K562 (cell line): ENCODE data around the gene POLR1H. TPM values are rescaled to one million over a fixed set of nuclear protein-coding genes. Genes with fewer than 3 reads are reported as not detected.

Experiments
- BRD9 ChIP-seq: fragments of 450-650 bp; IDR thresholded peaks from 2 replicates; pipeline ENCODE4 v1.6.1; 2018; ENCODE audit warnings: low read depth; ENCODE audit not compliant: partially characterized antibody
- CBX8 ChIP-seq: fragments of 200-600 bp; sonication (generic); IDR thresholded peaks from 2 replicates; pipeline ENCODE4 v1.6.1; 2012; ENCODE audit warnings: borderline replicate concordance, mixed run types, low read depth, mild to moderate bottlenecking, moderate library complexity, mixed read lengths, low read length, control low read depth, inconsistent platforms; ENCODE audit not compliant: poor library complexity, severe bottlenecking; ENCODE audit errors: extremely low read depth
- CHCHD3 ChIP-seq: fragments of 250-450 bp; sonication (Bioruptor Pico); IDR thresholded peaks from 2 replicates; pipeline ENCODE4 v2.1.2; 2022; ENCODE audit warnings: mild to moderate bottlenecking
- ELF1 ChIP-seq: fragments of 200-800 bp; sonication (Bioruptor generic); IDR thresholded peaks from 2 replicates; pipeline ENCODE4 v1.6.1; 2016; ENCODE audit warnings: missing genetic modification characterization, missing compliant biosample characterization
- GABPA ChIP-seq: fragments of 200-800 bp; sonication (Bioruptor generic); conservative IDR thresholded peaks from 2 replicates; pipeline ENCODE4 v1.6.1; 2016; ENCODE audit warnings: low read depth, missing genetic modification characterization, missing compliant biosample characterization
- GTF2A2 ChIP-seq: IDR thresholded peaks from 2 replicates; pipeline ENCODE4 v1.6.1; 2016; ENCODE audit warnings: mild to moderate bottlenecking, missing genetic modification characterization, missing compliant biosample characterization
- HNRNPH1 ChIP-seq: fragments of 200-400 bp; formaldehyde crosslinking; optimal IDR thresholded peaks from 2 replicates; pipeline ENCODE3; 2017; ENCODE audit warnings: low read depth, mild to moderate bottlenecking, low read length, moderate library complexity
- IRF2 ChIP-seq: sonication (generic); formaldehyde crosslinking; IDR thresholded peaks from 2 replicates; pipeline ENCODE4 v1.8.1; 2022; ENCODE audit warnings: mild to moderate bottlenecking, missing genetic modification reagents
- KDM4B ChIP-seq, 2 experiments: fragments of 450-650 bp in 1 of 2; sonication (generic) in 1 of 2; IDR thresholded peaks; 2 replicates each; pipeline ENCODE4 v1.6.1; 2016 to 2017; ENCODE audit warnings: borderline replicate concordance in 2 of 2, antibody characterized with exemption in 1 of 2, low read depth in 1 of 2, mild to moderate bottlenecking in 1 of 2
- KLF10 ChIP-seq: fragments of 250-450 bp; sonication (Bioruptor Pico); IDR thresholded peaks from 2 replicates; pipeline ENCODE4 v1.6.1; 2021; ENCODE audit warnings: matching md5 sums
- MEF2D ChIP-seq: conservative IDR thresholded peaks from 2 replicates; pipeline ENCODE4 v1.6.1; 2016; ENCODE audit warnings: low read depth, missing genetic modification characterization, missing compliant biosample characterization
- MTA3 ChIP-seq: fragments of 450-650 bp; formaldehyde crosslinking; IDR thresholded peaks from 2 replicates; pipeline ENCODE4 v1.6.1; 2017; ENCODE audit warnings: mild to moderate bottlenecking, borderline replicate concordance
- POU5F1 ChIP-seq: fragments of 150-350 bp; IDR thresholded peaks from 2 replicates; pipeline ENCODE4 v1.6.1; 2014; ENCODE audit warnings: borderline replicate concordance, low read length, low read depth, mild to moderate bottlenecking; ENCODE audit not compliant: partially characterized antibody
- TAF1 ChIP-seq: IDR thresholded peaks from 2 replicates; pipeline ENCODE4 v1.6.1; 2011; ENCODE audit warnings: mild to moderate bottlenecking, low read length, moderate library complexity; ENCODE audit not compliant: insufficient read depth, control insufficient read depth, severe bottlenecking; ENCODE audit errors: extremely low read depth
- TEAD1 ChIP-seq, 2 experiments: fragments of 450-650 bp in 1 of 2; sonication (generic) in 1 of 2; formaldehyde crosslinking; IDR thresholded peaks; 2 replicates each; pipeline versions ENCODE4 v1.4.0 to v1.8.0; 2020 to 2022; ENCODE audit warnings: mild to moderate bottlenecking in 2 of 2, missing genetic modification reagents in 1 of 2
- TRIM24 ChIP-seq, 2 experiments: fragments of 450-650 bp; IDR thresholded peaks; 2 replicates each; pipeline ENCODE4 v1.6.1; 2016
- XRCC5 ChIP-seq: fragments of 200-400 bp; formaldehyde crosslinking; IDR thresholded peaks from 2 replicates; pipeline ENCODE4 v1.6.1; 2017; ENCODE audit warnings: low read depth, mild to moderate bottlenecking, low read length
- YY1 ChIP-seq, 3 experiments: IDR thresholded peaks; 2 replicates each; pipeline ENCODE4 v1.6.1; 2011; ENCODE audit warnings: low read length in 2 of 3, mild to moderate bottlenecking in 2 of 3, moderate library complexity in 2 of 3, borderline replicate concordance in 1 of 3, control low read depth in 1 of 3, low read depth in 1 of 3; ENCODE audit not compliant: insufficient read depth in 3 of 3, insufficient replicate concordance in 2 of 3, control insufficient read depth in 1 of 3, insufficient read length in 1 of 3; ENCODE audit errors: extremely low read depth in 1 of 3
- polyA plus RNA-seq, 8 experiments: library from polyadenylated mRNA; depleted of rRNA in 4 of 8; stranded (reverse) in 5 of 8; unstranded in 3 of 8; fragments of >200 nt; fragmentation: Nextera tagmentation in 2 of 8; fragmentation: Illumina TruSeq in 1 of 8; extraction: Ambion mirVana in 2 of 8; extraction: Trizol in 1 of 8; gene quantifications; 2 replicates each; pipeline versions ENCODE4 v1.2.1 to v1.2.3, GENCODE V29; 2011 to 2014; ENCODE audit warnings: inconsistent platforms in 1 of 8, missing spikeins in 1 of 8
- total RNA-seq, 7 experiments: library from RNA; depleted of rRNA in 6 of 7; stranded (reverse); fragments of >200 nt in 6 of 7; fragmentation: Illumina TruSeq in 2 of 7; extraction: Trizol in 2 of 7; gene quantifications; 2 replicates each; pipeline versions ENCODE4 v1.2.1 to v1.2.3, GENCODE V29; 2011 to 2021; ENCODE audit warnings: low replicate concordance in 1 of 7
- TF ChIP-seq, protein P1 (sequence below): fragments of 250-450 bp; sonication (Bioruptor Pico); IDR thresholded peaks from 2 replicates; pipeline ENCODE4 v1.6.1; 2021; ENCODE audit warnings: mild to moderate bottlenecking
- TF ChIP-seq, protein P2 (sequence below): fragments of 450-650 bp; formaldehyde crosslinking; IDR thresholded peaks from 2 replicates; pipeline ENCODE4 v1.4.0; 2022; ENCODE audit warnings: missing genetic modification characterization
- TF ChIP-seq, protein P3 (sequence below): fragments of 450-650 bp; IDR thresholded peaks from 2 replicates; pipeline ENCODE4 v1.6.1; 2014; ENCODE audit warnings: low read depth, mild to moderate bottlenecking, moderate library complexity, borderline replicate concordance

POLR1H gene
- total and polyA plus RNA-seq, 9 of the 15 experiments (the other 6 are each of a cell fraction or from before 2014, with no cell fraction given): 92.2 to 333 (median 143) TPM

DNA sequence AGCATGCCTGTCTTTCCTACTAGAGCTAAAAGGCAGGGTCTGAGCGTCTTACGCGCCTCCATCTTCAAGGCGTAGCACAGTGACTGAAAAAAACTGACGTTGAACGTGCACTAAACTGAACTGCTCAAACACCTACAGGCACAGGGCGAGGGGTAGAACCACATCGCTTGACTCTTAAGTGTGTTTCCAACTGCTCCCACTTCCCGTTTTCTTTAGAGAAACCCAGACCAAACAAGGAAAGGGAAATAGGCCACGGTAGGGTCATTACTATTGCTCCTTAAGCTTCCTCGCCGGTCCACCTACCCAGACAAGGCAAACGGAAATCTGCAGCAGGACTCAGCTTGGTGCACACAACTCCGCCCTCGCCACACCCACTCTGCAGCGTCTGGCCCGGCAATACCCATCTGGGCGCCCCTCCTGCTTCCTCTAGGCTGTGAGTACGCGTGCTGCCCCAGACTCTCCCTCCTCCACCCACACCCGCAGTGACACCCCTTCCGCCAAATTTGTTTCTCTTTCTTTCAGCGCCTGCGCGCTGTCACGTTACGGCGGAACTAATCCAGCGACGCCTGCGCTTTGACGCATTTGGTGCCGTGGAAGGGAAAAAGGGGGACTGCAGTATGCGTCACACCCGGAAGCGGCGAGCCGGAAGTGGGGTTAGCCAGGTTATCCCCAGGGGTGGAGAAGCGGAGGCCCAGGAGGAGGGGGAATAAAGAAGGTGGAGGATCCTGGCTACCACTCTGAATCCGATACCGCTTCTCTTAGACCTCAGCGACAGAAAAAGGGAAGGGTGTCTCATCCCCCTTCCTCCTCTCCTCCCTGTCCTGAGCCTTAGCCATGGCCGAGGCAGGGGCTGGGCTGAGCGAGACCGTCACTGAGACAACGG is 5.8 kb downstream of the POLR1H start, which contains the start of gene PPP1R11 (continued):
- TF ChIP-seq, protein P1, sequence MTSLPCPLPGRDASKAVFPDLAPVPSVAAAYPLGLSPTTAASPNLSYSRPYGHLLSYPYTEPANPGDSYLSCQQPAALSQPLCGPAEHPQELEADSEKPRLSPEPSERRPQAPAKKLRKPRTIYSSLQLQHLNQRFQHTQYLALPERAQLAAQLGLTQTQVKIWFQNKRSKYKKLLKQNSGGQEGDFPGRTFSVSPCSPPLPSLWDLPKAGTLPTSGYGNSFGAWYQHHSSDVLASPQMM: no peak
- TF ChIP-seq MEF2D (no peak), ELF1 (tag) (peak; percentile 100), GTF2A2 (tag) (no peak), TEAD1 (CRISPR knock-in tag; IDR thresholded peaks at IDR 0.05) (peak in 1 of 2 experiments; percentile 29; a peak in 2 of 4 replicates), XRCC5 (peak; percentile 85; the same call in 1 of the 2 replicates), KLF10 (CRISPR knock-in tag) (no peak), CHCHD3 (no peak), CBX8 (no peak), BRD9 (no peak), HNRNPH1 (no peak), TRIM24 (IDR thresholded peaks at IDR 0.05) (peak in 1 of 2 experiments; percentile 98; a peak in 2 of 4 replicates), IRF2 (no peak), POU5F1 (peak; percentile 81), YY1 (IDR thresholded peaks at IDR 0.05; ENCODE audit: borderline replicate concordance in 1 of 3, control insufficient read depth in 1 of 3, extremely low read depth in 1 of 3, insufficient read depth in 3 of 3, insufficient read length in 1 of 3, insufficient replicate concordance in 2 of 3, low read depth in 1 of 3, low read length in 2 of 3) (peak in 2 of 3 experiments; percentile 56 to 64), KDM4B (IDR thresholded peaks at IDR 0.05; ENCODE audit: borderline replicate concordance in 2 of 2, low read depth in 1 of 2) (peak in 1 of 2 experiments; percentile 98; a peak in 2 of 4 replicates), TAF1 (peak; percentile 86), MTA3 (peak; percentile 90), GABPA (tag) (peak; percentile 99)
- TF ChIP-seq, protein P2, sequence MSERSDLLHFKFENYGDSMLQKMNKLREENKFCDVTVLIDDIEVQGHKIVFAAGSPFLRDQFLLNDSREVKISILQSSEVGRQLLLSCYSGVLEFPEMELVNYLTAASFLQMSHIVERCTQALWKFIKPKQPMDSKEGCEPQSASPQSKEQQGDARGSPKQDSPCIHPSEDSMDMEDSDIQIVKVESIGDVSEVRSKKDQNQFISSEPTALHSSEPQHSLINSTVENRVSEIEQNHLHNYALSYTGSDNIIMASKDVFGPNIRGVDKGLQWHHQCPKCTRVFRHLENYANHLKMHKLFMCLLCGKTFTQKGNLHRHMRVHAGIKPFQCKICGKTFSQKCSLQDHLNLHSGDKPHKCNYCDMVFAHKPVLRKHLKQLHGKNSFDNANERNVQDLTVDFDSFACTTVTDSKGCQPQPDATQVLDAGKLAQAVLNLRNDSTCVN (CRISPR knock-in tag): peak; percentile 90
- TF ChIP-seq, protein P3, sequence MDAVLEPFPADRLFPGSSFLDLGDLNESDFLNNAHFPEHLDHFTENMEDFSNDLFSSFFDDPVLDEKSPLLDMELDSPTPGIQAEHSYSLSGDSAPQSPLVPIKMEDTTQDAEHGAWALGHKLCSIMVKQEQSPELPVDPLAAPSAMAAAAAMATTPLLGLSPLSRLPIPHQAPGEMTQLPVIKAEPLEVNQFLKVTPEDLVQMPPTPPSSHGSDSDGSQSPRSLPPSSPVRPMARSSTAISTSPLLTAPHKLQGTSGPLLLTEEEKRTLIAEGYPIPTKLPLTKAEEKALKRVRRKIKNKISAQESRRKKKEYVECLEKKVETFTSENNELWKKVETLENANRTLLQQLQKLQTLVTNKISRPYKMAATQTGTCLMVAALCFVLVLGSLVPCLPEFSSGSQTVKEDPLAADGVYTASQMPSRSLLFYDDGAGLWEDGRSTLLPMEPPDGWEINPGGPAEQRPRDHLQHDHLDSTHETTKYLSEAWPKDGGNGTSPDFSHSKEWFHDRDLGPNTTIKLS: peak; percentile 77
